Cortex of kidney (tissue), 1 donor: ENCODE data around the gene ABR.

ENCODE experiments used
- DNase-seq: peaks from one replicate; lab custom pipeline; 2025; lab: John Stamatoyannopoulos, UW

The ABR gene

DNA sequence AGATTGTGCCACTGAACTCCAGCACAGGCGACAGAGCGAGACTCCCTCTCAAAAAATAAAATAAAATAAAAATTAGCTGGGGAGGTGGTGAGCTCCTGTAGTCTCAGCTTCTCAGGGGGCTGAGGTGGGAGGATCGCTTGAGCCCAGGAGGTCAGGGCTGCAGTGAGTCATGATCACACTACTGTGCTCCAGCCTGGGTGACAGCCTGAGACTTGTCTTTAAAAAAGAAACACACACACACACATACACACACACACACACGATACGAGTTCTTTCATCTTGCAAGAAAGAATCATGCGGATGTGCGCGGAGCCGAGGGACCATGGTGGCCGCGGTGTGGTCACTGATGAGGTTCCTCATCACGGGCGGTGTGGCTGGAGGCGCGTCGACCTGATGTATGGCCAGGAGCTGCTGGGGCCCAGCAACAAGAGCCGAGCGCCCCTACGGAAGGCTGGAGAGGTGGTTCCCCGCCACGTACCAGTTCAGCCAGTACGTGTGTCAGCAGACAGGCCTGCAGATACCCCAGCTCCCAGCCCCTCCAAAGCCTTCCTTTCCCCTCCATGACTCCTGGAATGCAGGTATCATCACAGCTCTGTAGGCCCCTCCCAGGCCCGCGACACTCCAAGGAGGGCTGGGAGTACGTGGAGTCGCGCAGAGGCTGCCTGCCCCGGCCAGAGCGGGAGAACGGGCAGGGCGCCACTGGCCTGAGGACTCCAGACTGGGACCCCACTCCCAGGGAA, 220.9 kb downstream of the ABR start:
- DNase-seq = no peak

DNA sequence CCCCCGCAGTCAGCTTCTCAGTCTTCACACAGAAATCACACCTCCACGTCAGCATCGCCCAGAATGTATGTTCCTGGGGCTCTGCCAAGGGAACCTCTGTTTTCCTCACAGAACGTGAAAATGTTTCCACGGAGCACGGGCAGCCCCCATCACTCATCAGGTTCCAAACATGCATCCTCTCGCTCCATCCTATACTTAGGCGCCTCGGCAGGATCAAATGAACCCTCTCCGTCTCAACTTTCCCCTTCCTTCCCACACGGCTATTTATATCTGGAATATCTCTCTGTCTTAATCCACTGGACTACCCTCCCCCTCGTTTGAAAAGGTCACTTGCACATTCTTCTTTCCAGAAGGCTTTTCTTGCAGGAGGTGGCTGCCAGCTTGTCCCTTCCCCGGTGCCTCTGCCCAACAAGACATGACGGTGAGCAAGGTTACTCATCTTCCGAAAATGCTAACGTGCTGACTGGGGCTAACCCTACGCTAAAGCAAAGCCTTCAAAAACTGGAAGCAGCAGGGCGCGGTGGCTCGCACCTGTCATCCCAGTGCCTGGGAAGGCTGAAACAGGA, 221.8 kb downstream of the ABR start:
- DNase-seq = no peak

DNA sequence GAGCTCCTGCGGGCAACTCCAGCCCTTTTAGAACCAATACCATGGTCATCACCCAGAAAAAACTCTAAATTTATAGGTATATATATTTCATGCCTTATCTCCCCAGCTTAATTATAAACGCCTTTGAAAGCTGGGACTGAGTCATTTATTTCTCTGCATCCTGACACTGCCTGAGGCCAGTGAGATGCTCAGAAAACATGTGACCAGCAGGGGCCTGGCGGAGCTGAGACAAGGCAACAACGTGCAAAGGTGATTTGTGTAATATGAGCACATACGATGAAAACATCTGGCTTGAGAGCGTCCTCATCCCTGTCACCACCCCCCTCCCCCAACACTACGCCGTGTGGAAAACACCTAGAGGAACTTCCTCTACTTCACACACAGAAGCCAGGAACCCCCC, 222.9 kb downstream of the ABR start:
- DNase-seq = no peak

DNA sequence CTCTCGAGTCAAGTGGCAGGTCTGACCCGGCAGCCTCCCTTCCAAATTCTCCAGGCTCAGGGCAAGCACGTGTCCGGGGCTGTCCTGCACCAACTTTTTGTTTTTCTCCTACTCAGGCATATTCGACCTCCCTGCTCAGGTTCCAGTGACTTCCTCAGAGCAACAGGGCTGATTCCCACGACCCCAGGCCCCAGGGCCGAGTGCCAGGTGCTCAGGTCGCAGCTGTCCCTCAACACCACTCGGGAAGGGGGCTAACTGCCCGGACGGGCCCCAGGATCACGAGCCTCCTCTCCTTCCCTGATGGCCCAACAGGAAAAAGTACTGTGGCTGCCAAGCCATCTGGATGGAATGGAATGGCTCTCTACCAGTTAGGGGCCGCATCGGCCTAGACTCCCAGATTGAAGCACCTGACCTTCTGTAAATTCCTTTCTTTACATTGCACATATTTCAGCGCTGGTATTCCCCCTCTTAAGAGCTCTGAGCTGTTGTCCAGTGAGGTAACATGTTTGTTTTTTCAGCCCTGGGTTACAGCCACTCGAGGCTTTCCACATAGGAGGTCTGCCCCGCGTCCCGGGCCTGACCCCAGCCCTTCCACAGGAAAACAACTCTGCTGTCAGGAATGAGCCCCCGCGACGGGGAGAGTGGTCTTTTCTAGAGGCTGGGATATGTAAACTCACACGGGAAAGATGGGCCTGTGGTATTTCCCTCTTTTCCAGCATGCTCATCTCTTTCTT, 225.2 kb downstream of the ABR start:
- DNase-seq = no peak

DNA sequence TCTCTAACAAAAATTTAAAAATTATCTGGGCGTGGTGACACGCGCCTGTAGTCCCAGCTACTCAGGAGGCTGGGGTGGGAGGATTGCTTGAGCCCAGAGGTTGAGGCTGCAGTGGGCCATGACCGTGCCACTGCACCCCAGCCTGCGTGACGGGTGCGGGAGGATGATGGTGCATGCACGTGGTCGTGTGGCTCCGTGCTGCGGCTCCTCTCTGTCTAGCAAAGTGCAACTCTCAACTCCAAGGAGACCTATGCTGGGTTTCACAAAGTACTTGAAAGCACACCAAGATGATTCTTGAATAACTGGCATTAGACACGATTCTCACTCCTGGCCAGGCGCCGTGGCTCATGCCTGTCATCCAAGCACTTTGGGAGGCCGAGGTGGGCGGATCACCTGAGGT, 226.0 kb downstream of the ABR start:
- DNase-seq = no peak
